ENCODE data around the gene FBXL4.

FBXL4 gene

DNA sequence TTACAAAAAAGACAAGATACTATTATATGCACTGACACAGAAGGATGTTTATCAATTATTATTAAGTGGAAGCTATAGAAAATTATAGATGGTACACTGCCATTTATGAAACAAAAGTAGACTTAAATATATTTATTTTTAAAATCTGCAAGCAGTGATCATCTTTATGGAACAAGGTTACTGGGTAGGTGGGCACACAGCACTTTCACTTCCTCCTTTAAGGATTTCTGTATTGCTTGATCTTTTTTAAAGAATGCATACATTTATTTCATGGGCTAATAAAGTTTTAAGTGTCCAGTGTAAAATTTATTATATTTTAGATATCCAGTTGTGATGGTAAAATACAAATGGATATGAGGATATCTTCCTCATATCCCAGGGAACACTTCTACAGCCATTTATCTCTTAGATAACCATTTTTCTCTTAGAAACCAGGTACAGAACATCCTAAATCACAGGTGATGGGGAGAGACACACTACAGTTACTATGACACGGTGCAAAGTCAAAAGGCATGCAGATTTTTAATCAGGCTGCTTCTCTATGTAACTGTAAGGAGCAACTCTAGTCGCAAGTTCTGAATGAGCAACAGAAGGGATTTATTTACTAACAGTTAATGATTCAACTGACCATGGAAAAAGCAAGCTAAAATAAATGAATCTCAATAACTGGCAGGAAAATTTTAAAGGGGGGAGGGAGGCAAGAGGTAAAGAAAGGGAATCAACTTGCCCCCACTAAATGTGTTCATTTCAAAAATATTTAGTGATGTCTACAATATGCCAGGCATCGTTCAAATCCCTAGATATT is 2.2 kb downstream of the FBXL4 start:
- Histone ChIP-seq H3K9me3 (replicated peaks; ENCODE audit: low read length) (no peaks in the 10 kb centered on the region), H3K27me3 (ENCODE audit: control insufficient read depth, insufficient read depth, low read length) (no peaks in the 10 kb centered on the region), H3K4me3 (ENCODE audit: low read length) (peak overlapping the region; percentile 88), H3K4me2 (ENCODE audit: low read length) (peak overlapping the region; percentile 94), H3K9ac (ENCODE audit: low read depth, low read length) (no peak overlapping the region), H3K4me1 (ENCODE audit: control insufficient read depth, insufficient read depth, low read length) (peaks cover 25% of the 10 kb centered on the region), H3K36me3 (ENCODE audit: insufficient read depth, low read length) (no peaks in the 10 kb centered on the region)

DNA sequence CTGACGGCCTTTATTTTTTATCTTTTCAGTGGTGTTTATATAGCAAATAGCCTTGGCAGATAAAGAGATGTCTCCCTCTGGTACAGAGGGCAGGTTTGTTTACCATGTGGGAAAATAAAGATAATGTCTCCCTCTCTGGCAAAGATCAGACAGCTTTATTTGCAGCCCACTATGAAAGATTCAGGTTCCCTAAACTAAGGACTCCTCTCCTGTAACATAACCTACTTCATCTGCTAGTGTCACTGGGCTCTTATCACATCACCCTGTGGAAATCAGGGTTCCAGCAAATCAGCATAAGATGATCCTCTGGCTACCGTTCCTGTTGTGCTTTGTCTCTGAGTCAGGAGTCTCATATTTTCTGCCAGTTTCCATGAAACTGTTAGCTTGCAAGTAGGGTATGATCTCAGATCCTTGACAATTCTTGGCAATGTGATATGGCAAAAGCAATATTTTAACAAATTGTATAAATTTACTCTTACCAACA is 3.1 kb downstream of the FBXL4 start:
- H3K27me3 ChIP-seq (ENCODE audit: control insufficient read depth, insufficient read depth, low read length) = no peaks in the 10 kb centered on the region

DNA sequence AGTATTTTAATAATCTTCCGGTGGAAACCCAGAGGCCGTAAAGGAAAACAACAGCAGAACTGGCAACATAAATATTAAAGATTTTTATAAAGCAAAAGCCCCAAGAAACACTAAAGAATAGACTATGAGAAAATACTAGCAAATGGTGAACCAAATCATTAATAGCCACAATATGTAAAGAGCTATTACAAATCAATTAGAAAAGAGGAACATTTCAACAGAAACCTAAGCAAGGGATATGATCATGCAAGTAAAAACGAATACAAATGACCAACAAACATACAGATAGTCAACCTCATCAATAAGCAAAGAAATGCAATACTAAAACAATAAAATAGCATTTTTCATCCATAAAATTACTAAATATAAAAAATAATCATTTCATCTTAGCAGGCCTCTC is 3.6 kb downstream of the FBXL4 start:
- H3K9me3 ChIP-seq (replicated peaks; ENCODE audit: low read length) = no peaks in the 10 kb centered on the region
- H3K4me3 ChIP-seq (ENCODE audit: low read length) = no peak overlapping the region
- H3K36me3 ChIP-seq (ENCODE audit: insufficient read depth, low read length) = no peaks in the 10 kb centered on the region
- peaks cover 25% of the 10 kb centered on the region for H3K4me1 ChIP-seq (ENCODE audit: control insufficient read depth, insufficient read depth, low read length)
- no peak overlapping the region for H3K4me2 ChIP-seq (ENCODE audit: low read length)
- H3K27me3 ChIP-seq (ENCODE audit: control insufficient read depth, insufficient read depth, low read length) = no peaks in the 10 kb centered on the region
- no peak overlapping the region for H3K9ac ChIP-seq (ENCODE audit: low read depth, low read length)

More for the DNA sequence above, 3.1 kb downstream of the FBXL4 start:
- peak overlapping the region; percentile 2 for H3K4me2 ChIP-seq (ENCODE audit: low read length)
- H3K4me3 ChIP-seq (ENCODE audit: low read length) = no peak overlapping the region
- H3K9me3 ChIP-seq (replicated peaks; ENCODE audit: low read length) = no peaks in the 10 kb centered on the region
- no peaks in the 10 kb centered on the region for H3K36me3 ChIP-seq (ENCODE audit: insufficient read depth, low read length)
- peaks cover 25% of the 10 kb centered on the region for H3K4me1 ChIP-seq (ENCODE audit: control insufficient read depth, insufficient read depth, low read length)
- no peak overlapping the region for H3K9ac ChIP-seq (ENCODE audit: low read depth, low read length)

DNA sequence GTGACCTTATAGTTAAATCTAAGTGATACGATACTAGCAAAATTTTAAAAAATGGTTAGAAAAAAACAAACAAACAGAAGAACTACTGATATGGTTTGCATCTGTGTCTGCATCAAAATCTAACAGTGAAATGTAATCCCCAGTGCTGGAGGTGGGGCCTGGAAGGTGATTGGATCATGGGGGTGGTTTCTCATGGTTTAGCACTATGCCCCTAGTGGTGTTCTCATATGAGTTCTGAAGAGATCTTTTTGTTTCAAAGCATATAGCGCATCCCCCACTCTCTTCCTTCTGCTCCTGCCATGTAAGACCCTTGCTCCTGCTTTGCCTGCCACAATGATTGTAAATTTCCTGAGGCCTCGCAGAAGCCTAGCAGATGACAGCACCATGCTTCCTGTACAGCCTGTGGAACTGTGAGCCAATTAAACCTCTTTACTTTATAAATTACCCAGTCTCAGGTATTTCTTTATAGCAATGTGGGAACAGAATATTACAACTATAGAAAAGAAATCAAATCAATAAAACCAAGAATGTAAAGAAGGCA is 5.4 kb downstream of the FBXL4 start:
- H3K4me3 ChIP-seq (ENCODE audit: low read length) = no peak overlapping the region
- peaks cover 25% of the 10 kb centered on the region for H3K4me1 ChIP-seq (ENCODE audit: control insufficient read depth, insufficient read depth, low read length)
- no peaks in the 10 kb centered on the region for H3K9me3 ChIP-seq (replicated peaks; ENCODE audit: low read length)
- H3K27me3 ChIP-seq (ENCODE audit: control insufficient read depth, insufficient read depth, low read length) = no peaks in the 10 kb centered on the region
- H3K4me2 ChIP-seq (ENCODE audit: low read length) = no peak overlapping the region
- no peaks in the 10 kb centered on the region for H3K36me3 ChIP-seq (ENCODE audit: insufficient read depth, low read length)
- no peak overlapping the region for H3K9ac ChIP-seq (ENCODE audit: low read depth, low read length)

DNA sequence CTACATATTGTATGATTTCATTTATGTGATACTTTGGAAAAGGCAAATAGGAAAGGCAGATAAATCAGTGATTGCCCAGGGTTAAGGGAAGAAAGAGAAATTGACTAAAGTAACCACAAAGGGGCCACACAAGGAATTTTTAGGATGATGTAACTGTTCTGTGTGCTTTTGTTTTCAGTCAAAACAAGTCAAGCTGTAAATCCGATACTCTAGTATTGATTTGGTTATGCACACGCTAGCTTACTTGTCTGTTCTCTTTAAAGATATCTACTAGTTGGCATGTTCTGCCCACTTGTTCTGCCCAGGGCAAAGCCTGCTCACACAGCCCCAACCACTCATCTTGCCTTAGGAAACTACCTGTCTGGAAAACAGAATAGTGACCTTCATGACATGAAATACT is 6.4 kb downstream of the FBXL4 start:
- Histone ChIP-seq H3K4me1 (ENCODE audit: control insufficient read depth, insufficient read depth, low read length) (peaks cover 20% of the 10 kb centered on the region), H3K4me3 (ENCODE audit: low read length) (no peak overlapping the region), H3K9me3 (replicated peaks; ENCODE audit: low read length) (no peaks in the 10 kb centered on the region), H3K9ac (ENCODE audit: low read depth, low read length) (no peak overlapping the region), H3K27me3 (ENCODE audit: control insufficient read depth, insufficient read depth, low read length) (no peaks in the 10 kb centered on the region), H3K36me3 (ENCODE audit: insufficient read depth, low read length) (no peaks in the 10 kb centered on the region), H3K4me2 (ENCODE audit: low read length) (peak overlapping the region; percentile 2)

DNA sequence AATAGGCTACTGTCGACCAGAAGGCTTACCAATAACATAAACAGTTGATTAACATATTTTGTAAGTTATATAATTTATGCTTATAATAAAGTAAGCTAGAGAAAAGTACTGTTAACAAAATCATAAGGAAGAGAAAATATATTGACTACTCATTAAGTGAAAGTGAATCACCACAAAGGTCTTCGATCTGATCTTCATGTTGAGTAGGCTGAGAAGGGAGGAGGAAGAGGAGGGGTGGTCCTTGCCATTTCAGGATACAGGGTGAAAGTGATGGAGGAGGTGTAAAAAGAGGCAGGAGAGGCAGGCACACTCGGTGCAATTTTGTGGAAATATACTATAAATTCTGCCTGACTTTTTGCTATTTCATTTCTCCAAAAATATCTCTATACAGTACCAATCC is 10.4 kb downstream of the FBXL4 start:
- Histone ChIP-seq H3K27me3 (ENCODE audit: control insufficient read depth, insufficient read depth, low read length) (no peaks in the 10 kb centered on the region), H3K9ac (ENCODE audit: low read depth, low read length) (no peak overlapping the region), H3K4me3 (ENCODE audit: low read length) (no peak overlapping the region), H3K9me3 (replicated peaks; ENCODE audit: low read length) (no peaks in the 10 kb centered on the region), H3K36me3 (ENCODE audit: insufficient read depth, low read length) (no peaks in the 10 kb centered on the region), H3K4me2 (ENCODE audit: low read length) (no peak overlapping the region), H3K4me1 (ENCODE audit: control insufficient read depth, insufficient read depth, low read length) (peaks cover 7% of the 10 kb centered on the region)

DNA sequence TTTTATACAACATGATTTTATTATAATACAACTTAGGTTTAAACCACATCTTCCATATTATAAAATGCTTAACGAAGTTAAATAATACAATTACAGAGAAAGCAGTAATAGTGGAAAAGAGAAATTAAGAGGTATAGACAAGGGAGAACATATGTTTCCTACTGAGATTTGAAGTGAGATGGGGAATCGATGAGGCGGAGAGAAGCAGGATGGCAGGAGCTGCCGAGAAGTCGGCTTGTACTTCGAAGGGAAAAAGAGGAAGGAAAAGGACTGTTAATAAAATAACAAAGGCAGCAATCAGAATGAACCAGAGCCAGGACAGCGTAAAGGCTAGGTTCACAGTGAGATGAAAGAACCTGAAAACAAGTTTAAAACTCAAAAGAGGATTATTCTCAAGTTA is 15.4 kb downstream of the FBXL4 start:
- Histone ChIP-seq H3K27me3 (ENCODE audit: control insufficient read depth, insufficient read depth, low read length) (no peaks in the 10 kb centered on the region), H3K4me3 (ENCODE audit: low read length) (no peak overlapping the region), H3K36me3 (ENCODE audit: insufficient read depth, low read length) (no peaks in the 10 kb centered on the region), H3K4me1 (ENCODE audit: control insufficient read depth, insufficient read depth, low read length) (peaks cover 10% of the 10 kb centered on the region), H3K9me3 (replicated peaks; ENCODE audit: low read length) (no peaks in the 10 kb centered on the region), H3K9ac (ENCODE audit: low read depth, low read length) (no peak overlapping the region), H3K4me2 (ENCODE audit: low read length) (no peak overlapping the region)

DNA sequence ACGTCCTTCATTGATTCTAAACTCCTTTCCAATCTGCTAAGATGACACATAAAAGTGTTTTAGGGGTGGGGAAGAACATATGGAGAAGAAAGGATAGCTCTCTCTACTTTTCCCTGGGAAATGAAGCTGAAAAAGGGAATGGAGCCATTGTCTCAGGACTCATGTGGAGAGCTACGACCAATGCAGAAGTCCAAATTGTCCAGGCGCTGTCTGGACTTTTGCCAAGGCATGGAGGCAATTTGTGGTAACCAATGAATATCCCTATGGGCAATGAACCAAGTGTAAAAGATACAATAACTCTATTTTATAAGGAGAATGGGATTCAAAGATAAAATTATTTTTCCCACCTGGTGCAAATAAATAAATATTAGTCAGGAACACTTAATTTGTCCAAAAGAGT is 16.1 kb downstream of the FBXL4 start:
- Histone ChIP-seq H3K9me3 (replicated peaks; ENCODE audit: low read length) (no peaks in the 10 kb centered on the region), H3K27me3 (ENCODE audit: control insufficient read depth, insufficient read depth, low read length) (no peaks in the 10 kb centered on the region), H3K4me2 (ENCODE audit: low read length) (no peak overlapping the region), H3K9ac (ENCODE audit: low read depth, low read length) (no peak overlapping the region), H3K4me1 (ENCODE audit: control insufficient read depth, insufficient read depth, low read length) (peaks cover 10% of the 10 kb centered on the region), H3K36me3 (ENCODE audit: insufficient read depth, low read length) (peaks cover 2% of the 10 kb centered on the region), H3K4me3 (ENCODE audit: low read length) (no peak overlapping the region)

DNA sequence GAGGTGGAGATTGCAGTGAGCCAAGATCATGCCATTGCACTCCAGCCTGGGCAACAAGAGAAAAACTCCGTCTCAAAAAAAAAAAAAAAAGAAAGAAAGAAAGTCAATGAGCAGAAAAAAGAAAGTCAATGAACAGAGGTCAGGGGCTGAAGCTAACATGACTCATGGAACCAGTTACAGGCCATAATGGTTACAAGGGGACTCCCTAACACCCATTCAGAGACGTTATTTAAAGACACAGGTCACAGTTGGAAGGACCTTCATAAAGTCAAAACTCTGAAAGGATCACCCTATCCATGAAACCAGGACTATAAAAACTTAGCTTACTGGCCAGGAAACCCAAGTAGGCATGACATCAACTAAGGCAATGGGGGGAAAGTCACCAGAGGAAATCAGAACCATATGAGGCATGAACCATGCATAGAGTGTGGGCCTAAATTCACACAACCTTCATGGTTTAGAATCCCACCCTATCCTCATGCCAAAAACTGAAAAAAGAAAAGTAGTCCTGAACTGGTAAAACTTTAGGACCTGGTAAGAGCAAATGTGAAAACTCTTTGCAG is 18.2 kb downstream of the FBXL4 start:
- no peaks in the 10 kb centered on the region for H3K27me3 ChIP-seq (ENCODE audit: control insufficient read depth, insufficient read depth, low read length)
- peaks cover 10% of the 10 kb centered on the region for H3K4me1 ChIP-seq (ENCODE audit: control insufficient read depth, insufficient read depth, low read length)
- H3K36me3 ChIP-seq (ENCODE audit: insufficient read depth, low read length) = peaks cover 12% of the 10 kb centered on the region
- H3K9me3 ChIP-seq (replicated peaks; ENCODE audit: low read length) = no peaks in the 10 kb centered on the region
- no peak overlapping the region for H3K4me3 ChIP-seq (ENCODE audit: low read length)
- H3K9ac ChIP-seq (ENCODE audit: low read depth, low read length) = no peak overlapping the region
- H3K4me2 ChIP-seq (ENCODE audit: low read length) = peak overlapping the region; percentile 28

DNA sequence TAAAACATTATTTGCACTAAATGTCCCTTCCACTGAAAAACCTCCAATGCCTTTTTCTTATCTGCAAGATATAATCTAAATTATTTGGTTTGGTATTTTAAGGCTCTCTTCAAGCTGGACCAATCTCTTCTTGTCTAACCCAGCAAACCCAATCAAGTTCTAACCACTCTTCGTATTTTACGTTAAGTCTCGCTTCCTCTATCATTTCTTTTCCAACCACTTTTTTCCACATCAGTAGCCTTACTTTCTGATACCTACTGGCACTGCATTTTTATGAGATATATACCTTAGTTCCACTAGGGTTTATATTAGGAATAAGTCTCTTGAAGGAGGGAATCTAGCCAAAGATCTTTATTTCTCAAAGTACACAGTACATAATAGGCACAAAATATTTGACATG is 19.1 kb downstream of the FBXL4 start:
- no peak overlapping the region for H3K4me2 ChIP-seq (ENCODE audit: low read length)
- H3K4me1 ChIP-seq (ENCODE audit: control insufficient read depth, insufficient read depth, low read length) = peaks cover 10% of the 10 kb centered on the region
- H3K9ac ChIP-seq (ENCODE audit: low read depth, low read length) = no peak overlapping the region
- H3K36me3 ChIP-seq (ENCODE audit: insufficient read depth, low read length) = peaks cover 12% of the 10 kb centered on the region
- H3K9me3 ChIP-seq (replicated peaks; ENCODE audit: low read length) = no peaks in the 10 kb centered on the region
- no peak overlapping the region for H3K4me3 ChIP-seq (ENCODE audit: low read length)
- no peaks in the 10 kb centered on the region for H3K27me3 ChIP-seq (ENCODE audit: control insufficient read depth, insufficient read depth, low read length)

DNA sequence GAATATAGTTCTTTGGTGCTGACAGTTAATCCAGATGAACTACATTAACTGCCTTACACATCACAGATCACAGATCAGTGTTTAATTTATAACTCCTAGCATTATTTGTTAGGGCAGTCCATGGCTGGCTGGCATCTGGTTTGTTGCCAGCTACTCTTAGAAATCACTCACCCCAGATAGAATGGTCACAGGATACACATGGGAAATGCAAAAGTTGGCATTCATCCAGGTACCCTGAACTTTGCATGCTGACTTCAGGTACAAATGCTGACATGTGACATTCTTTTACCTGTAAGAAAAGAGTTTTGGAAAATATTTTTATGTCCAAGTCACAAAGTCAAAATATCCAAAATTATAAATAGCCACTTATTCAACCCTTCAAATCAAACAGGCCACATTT is 20.2 kb downstream of the FBXL4 start:
- H3K36me3 ChIP-seq (ENCODE audit: insufficient read depth, low read length) = peaks cover 12% of the 10 kb centered on the region
- no peaks in the 10 kb centered on the region for H3K9me3 ChIP-seq (replicated peaks; ENCODE audit: low read length)
- H3K4me2 ChIP-seq (ENCODE audit: low read length) = no peak overlapping the region
- no peaks in the 10 kb centered on the region for H3K27me3 ChIP-seq (ENCODE audit: control insufficient read depth, insufficient read depth, low read length)
- no peak overlapping the region for H3K9ac ChIP-seq (ENCODE audit: low read depth, low read length)
- no peak overlapping the region for H3K4me3 ChIP-seq (ENCODE audit: low read length)
- peaks cover 10% of the 10 kb centered on the region for H3K4me1 ChIP-seq (ENCODE audit: control insufficient read depth, insufficient read depth, low read length)

Data from skeletal muscle satellite cell (primary cell).